Neural crest cell (in vitro differentiated cells): Measurements from ENCODE around the gene RCOR1. TPM values are rescaled to one million over a fixed set of nuclear protein-coding genes. Genes with fewer than 3 reads are reported as not detected.
"Not testable (repeated sequence)": the region's sequence is repeated elsewhere in the genome, so short reads cannot be mapped to it uniquely, and the experiment has no call there.

Experiments used
- DNase-seq: peaks from one replicate; pipeline ENCODE4 v3.0.0; 2021; ENCODE audit warnings: low read depth, mixed read lengths, low spot score
- H3K27ac Mint-ChIP-seq: one replicate; pipeline ENCODE4 v1.8.0; 2021; ENCODE audit warnings: mild to moderate bottlenecking, mixed read lengths; ENCODE audit not compliant: unreplicated experiment
- H3K27me3 Mint-ChIP-seq: 2 replicates; pipeline ENCODE4 v1.8.0; 2021; ENCODE audit warnings: low read depth, mild to moderate bottlenecking, mixed read lengths
- H3K36me3 Mint-ChIP-seq: 2 replicates; pipeline ENCODE4 v1.8.0; 2021; ENCODE audit warnings: low read depth, mild to moderate bottlenecking, mixed read lengths
- H3K4me1 Mint-ChIP-seq: 2 replicates; pipeline ENCODE4 v1.8.0; 2021; ENCODE audit warnings: mixed read lengths
- H3K4me3 Mint-ChIP-seq: one replicate; pipeline ENCODE4 v1.8.0; 2021; ENCODE audit warnings: mild to moderate bottlenecking, mixed read lengths
- H3K9me3 Mint-ChIP-seq: 2 replicates; pipeline ENCODE4 v1.8.0; 2021; ENCODE audit warnings: mixed read lengths
- CTCF ChIP-seq: fragments of 200-600 bp; sonication (generic); conservative IDR thresholded peaks from 2 replicates; pipeline ENCODE4 v1.5.0; 2021; ENCODE audit warnings: antibody characterized with exemption, mild to moderate bottlenecking
- total RNA-seq: library from RNA; stranded (reverse); gene quantifications from 2 replicates; pipeline ENCODE4 v1.2.1, GENCODE V29; 2021

Gene RCOR1
- total RNA-seq, 1 donor from 2014 or later = 27.8 TPM

- peaks cover 2% of the 10 kb centered on the region for H3K27me3 Mint-ChIP-seq
- H3K4me3 Mint-ChIP-seq = no peak overlapping the region
- TF ChIP-seq CTCF = no peak
- DNase-seq = no peak
- no peak overlapping the region for H3K27ac Mint-ChIP-seq
- no peaks in the 10 kb centered on the region for H3K36me3 Mint-ChIP-seq
- H3K9me3 Mint-ChIP-seq = no peaks in the 10 kb centered on the region
- H3K4me1 Mint-ChIP-seq = peaks cover 10% of the 10 kb centered on the region
These were observed 167.2 kb downstream of the RCOR1 start for GRCh38 chr14:102759456-102760187.

GRCh38 chr14:102760496-102761193, 168.2 kb downstream of the RCOR1 start:
- Mint-ChIP-seq H3K4me1 (peaks cover 10% of the 10 kb centered on the region), H3K4me3 (no peak overlapping the region), H3K9me3 (no peaks in the 10 kb centered on the region), H3K27ac (no peak overlapping the region), H3K27me3 (peaks cover 2% of the 10 kb centered on the region), H3K36me3 (no peaks in the 10 kb centered on the region)
- no peak for DNase-seq
- TF ChIP-seq CTCF = no peak

- no peak overlapping the region for H3K27ac Mint-ChIP-seq
These were observed 168.8 kb downstream of the RCOR1 start for GRCh38 chr14:102761206-102761605.

GRCh38 chr14:102764220-102764671, 171.8 kb downstream of the RCOR1 start:
- Mint-ChIP-seq H3K27me3 (peaks cover 2% of the 10 kb centered on the region), H3K36me3 (no peaks in the 10 kb centered on the region), H3K4me3 (no peak overlapping the region), H3K9me3 (no peaks in the 10 kb centered on the region), H3K27ac (no peak overlapping the region), H3K4me1 (peaks cover 8% of the 10 kb centered on the region)
- no peak for DNase-seq
- no peak for TF ChIP-seq CTCF

More at GRCh38 chr14:102761206-102761605, 168.8 kb downstream of the RCOR1 start:
- TF ChIP-seq CTCF = no peak
- Mint-ChIP-seq H3K9me3 (no peaks in the 10 kb centered on the region), H3K36me3 (no peaks in the 10 kb centered on the region), H3K4me1 (peaks cover 10% of the 10 kb centered on the region), H3K27me3 (peaks cover 2% of the 10 kb centered on the region), H3K4me3 (no peak overlapping the region)
- DNase-seq = no peak

GRCh38 chr14:102765770-102766169, 173.3 kb downstream of the RCOR1 start:
- H3K4me3 Mint-ChIP-seq, H3K4me1 Mint-ChIP-seq, H3K27ac Mint-ChIP-seq, DNase-seq, H3K36me3 Mint-ChIP-seq, H3K9me3 Mint-ChIP-seq, H3K27me3 Mint-ChIP-seq: not testable (repeated sequence)
